GM18858 (cell line): Measurements from ENCODE around the gene CRYBG2.
"Not testable (repeated sequence)": the region's sequence is repeated elsewhere in the genome, so short reads cannot be mapped to it uniquely, and the experiment has no call there.

Experiments
- ATAC-seq: cut with Tn5 transposase; IDR thresholded peaks from one replicate; pipeline ENCODE4 v1.9.1; 2021; ENCODE audit not compliant: unreplicated experiment

The CRYBG2 gene

DNA sequence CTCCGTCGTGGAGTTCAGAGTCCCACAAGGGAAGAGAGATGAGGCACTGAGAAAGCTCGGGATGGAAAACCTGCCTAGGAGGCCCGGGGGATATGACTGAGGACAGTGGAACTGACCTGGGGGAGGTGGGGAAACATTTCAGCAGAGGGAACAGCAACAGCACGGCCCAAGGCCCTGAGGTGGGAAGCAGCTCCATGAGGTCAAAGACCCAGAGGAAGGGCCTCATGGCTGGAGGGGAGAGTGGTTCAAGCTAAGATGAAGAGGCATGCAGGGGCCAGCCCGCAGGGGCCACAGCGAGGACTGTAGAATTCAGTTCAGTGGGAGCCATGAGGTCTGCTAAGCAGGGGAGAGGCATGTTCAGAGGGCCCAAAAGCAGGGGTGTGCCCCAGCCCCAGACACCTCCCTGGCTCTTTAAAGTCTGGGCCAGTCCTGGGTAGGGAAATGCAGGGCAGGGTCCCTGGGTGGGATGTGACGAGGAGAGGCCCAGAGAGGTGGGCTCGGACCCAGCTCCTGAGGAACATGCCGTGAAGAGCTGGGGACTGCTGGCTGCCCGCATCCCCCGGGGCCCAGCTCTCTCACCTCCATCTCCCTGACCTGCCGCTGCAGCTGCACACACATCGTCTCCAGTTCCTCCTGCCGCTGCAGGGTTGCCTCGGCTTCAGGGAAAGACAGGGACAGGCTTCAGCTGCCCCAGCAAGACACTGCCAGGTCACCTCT is 57.4 kb downstream of the CRYBG2 start:
- no peak for ATAC-seq

DNA sequence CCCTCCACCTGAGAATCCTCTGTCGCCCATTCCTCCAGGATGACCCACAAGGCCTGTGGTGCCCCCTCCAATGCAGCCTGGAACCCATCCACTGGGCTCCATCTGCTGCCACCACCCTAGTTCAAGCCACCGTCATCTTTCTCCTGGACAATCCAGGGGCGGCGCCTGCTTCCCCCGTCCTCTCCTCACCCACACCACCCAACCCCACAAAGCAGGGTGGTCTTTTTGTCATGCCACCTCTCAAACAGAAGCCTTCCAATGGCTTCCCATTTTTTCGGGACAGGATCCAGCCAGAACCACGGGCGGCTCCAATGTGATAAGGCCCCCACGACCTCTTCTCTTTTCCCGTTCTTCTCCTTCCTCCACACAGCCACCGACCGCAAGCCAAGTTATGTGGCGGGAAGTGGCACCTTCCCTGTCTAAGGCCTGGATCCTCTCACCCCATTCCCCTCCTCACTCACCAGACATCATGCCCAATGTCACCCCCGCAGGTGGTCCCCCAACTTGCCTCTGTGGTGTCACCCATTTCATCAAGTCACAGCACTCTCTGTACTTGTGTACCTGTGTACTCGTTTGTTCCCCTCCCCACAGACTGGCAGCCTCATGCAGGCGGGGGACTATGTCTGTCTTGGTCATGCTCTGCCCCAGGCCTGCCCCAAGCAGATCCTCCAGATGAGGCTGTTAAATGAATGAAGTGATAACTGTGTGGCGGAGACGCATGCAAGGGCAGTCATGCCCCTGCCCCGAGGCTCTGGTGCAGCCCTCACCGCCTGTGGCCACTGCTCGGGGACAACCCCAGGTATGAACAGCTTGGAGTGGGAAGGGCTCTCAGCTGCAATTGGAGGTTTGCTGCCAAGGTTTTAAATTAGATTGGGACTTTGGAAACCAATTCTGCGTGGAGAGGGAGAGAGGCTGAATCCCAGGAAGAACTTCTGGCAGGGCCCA is 58.5 kb downstream of the CRYBG2 start:
- no peak for ATAC-seq

DNA sequence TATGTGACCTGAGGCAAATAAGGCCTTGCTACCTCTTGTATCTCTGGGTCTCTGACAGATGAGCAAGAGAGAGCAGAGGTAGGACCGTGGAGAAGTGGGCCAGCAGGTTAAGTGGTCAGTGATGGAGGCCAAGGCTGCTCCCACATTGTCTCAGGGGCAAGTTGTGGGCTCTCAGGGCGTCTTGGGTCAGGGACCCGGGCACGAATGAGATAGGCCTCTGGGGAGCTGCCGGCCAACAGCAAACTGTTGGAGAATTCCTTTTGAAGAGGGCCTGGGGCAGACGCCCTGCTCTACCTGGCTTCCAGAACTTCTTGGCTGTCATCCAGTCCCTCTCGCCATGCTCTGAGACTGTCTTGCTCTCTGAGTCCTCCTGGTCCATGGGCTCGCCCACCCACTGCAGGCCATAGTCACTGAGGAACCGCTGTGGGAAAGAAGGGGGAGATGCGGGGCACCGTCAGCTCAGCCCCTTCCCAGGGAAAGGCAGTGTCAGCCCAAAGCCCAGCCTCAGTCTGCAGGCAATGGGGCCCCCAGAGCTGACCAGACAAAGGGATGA is 59.9 kb downstream of the CRYBG2 start:
- no peak for ATAC-seq

DNA sequence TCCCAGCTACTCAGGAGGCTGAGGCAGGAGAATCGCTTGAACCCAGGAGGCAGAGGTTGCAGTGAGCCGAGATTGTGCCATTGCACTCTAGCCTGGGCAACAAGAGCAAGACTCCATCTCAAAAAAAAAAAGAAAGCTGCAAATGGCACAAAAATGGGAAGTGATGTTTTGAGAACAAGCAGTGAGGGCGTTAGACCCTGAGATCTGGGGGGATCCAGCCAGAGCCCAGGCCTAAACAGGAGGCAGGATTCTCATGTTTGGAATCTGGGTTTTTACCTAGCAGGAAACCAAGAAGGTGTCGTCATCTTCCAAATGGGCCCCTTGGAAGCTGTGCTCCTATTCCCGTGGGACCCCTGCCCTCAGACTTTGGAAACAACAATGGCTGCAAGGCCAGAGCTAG is 61.2 kb downstream of the CRYBG2 start:
- not testable (repeated sequence) for ATAC-seq

DNA sequence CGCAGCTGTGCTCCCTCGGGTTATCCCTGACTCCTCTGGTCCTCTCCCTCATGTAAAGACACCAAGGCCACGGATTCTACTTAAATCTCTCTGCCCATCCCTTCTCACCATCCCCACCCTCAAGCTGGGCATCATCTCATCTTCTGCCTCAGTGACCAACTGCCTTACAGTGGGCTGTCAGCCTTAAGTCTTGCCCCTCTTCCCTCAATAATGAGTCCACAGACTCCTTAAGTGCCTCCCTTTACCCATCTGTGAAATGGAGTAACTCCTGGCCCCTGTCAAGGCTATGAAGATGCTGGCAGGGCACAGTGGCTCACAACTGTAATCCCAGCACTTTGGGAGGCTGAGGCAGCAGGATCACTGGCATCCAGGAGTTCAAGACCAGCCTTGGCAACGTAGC is 62.0 kb downstream of the CRYBG2 start:
- no peak for ATAC-seq

DNA sequence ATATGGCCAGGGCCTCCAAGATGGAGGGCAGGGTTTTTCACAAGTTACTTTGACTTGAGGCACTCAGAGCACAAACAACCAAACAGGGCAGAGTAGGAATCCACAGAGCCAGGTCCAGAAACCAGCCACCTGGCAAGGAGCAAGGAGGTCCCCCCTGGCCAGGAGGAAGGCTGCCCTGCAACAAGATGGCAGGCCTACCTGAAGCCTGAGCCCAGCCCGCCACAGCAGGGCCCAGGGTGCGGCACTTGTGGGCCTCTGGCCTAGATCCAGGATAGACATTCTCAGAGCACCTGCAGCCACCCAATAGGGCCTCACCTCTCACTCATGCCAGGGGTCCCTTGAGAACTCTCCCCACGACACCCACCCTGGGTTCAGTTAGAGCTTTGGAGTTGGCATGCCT is 62.5 kb downstream of the CRYBG2 start:
- ATAC-seq = no peak

DNA sequence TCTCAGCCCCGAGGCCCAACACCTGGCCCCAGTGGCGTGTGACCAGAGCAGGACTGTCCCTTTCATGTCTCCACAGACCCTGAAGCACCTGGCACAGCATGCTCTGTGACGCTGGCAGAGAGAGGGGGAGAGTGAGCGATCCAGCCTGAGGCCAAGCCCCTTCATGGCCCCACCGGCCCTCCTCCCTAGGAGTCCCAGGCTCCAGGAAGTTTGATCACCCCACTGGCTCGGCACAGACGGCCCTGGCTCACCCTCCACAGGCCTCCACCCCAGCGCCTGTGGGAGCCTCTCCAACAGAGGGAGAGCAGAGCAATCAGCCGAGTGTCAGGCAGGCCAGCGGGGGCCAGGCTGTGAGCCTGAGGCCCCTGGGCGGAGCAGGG is 63.1 kb downstream of the CRYBG2 start:
- no peak for ATAC-seq

DNA sequence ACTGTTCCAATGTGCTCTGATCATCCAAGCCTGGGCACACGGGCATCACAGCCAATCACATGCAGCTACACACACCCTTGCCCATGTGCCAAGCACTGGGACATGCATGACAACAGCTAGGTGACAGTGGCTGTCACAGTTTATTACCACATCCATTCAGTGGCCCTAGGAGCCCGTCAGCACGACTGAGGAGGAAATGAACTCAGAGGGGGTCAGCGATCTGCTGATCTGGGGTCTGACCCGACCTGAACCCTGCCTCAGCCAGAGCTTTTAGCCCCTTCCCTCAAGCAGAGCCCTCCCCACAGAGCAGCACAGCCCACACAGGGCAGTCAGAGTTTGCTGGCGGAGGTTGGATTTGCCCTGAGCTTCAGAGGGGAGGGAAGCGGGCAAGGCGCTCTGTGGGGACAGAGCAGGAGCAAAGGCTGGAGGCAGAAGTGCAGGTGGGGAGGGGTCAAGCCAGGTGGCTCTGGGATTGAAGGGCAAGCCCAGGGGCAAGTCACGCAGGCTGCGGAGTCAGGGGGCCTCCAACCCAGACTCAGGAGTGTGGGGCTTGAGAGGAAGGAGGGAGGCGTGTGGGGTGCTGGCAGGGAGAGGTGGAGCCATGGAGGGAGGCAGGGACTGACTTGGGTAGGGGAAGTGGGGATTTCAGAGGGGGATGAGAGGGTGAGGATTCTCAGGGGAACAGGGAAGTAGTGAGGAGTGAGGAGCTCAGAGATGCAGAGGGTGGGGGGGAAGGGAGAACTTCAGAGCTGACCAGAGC is 63.6 kb downstream of the CRYBG2 start:
- no peak for ATAC-seq

DNA sequence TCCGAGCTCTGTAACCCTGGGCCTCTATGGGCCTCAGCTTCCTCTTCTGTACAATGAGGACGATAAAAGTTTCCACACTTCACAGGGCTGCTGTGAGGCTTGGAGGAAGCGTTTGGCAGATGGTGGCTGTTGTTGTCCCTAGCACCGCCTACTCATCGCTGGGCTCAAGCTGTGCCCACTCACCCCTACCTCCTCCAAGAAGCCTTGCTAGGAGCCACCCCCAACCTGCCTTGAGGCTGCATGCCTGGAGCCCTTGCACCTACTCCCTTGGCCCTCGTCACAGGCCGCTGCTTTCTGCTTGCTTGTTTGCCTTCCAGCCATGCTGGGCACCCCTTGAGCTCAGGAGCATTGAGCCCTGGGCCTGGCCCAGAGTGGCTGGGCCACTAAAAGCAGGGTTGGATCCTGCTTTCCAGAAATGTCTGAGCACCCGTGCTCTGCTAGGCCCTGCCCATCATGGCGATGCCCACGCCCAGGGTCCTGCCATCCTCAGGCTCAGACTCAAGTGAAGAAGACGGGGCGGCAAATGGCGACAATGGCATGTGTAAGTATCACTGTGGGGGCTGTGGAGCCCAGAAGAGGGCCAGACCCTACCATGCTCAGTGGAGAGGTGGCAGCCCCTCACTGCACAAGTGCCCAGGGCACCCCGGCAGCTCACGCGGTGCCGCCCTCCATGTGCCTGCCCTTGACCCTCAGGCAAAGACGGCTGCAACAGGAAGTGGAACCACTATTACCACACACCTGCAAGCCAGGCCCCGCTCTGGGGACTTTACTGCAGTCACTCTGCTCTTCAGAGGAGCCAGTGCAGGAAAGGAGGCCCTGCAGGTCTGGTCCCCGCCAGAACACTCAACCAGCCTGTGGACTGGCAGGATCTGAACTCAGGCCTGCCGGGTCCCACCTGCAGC is 64.5 kb downstream of the CRYBG2 start:
- ATAC-seq = no peak

DNA sequence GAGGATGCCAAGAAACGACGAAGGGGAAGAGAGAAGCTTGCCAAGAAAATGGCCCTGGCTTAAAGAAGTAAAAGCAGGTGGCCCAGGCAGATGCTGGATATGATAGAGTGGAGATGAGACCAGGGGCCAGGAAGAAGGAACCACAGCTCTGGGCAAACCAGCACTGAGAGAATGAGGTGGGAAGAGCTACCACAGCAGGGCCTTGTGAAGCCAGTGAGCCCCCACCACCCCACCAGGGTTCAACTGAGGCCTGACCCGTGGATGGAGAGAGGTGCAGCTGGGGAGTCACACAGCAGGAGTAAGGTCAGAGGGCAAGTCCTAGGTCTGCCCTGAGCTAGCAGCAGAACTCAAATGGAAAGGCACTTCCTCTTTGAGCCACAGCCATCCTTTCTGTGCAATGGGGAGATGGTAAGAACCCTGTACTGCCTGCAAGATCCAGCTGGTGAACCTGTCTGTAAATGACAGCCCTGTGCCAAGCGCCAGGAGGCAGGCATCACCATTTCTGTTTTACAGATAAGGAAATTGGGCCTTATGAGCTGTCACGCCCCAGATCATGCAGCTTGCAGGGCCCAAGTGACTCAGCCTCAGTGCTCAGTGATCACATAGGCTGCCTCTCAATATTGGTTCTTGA is 65.5 kb downstream of the CRYBG2 start:
- no peak for ATAC-seq

DNA sequence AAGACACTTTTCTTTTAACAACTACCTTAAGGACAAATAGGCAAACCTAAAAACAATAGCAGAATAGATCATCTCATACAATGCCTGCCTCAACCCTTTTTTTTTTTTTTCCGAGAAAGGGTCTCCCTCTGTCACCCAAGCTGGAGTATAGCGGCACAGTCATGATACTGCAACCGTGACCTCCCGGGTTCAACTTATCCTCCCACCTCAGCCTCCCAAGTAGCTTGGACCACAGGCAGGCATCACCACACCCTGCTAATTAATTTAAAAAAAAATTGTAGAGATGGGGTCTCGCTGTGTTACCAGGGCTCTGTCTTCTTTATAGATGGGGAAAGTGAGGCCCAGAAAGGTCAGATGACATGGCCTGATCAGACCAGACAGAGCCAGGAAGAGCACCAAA is 66.1 kb downstream of the CRYBG2 start:
- ATAC-seq = no peak

DNA sequence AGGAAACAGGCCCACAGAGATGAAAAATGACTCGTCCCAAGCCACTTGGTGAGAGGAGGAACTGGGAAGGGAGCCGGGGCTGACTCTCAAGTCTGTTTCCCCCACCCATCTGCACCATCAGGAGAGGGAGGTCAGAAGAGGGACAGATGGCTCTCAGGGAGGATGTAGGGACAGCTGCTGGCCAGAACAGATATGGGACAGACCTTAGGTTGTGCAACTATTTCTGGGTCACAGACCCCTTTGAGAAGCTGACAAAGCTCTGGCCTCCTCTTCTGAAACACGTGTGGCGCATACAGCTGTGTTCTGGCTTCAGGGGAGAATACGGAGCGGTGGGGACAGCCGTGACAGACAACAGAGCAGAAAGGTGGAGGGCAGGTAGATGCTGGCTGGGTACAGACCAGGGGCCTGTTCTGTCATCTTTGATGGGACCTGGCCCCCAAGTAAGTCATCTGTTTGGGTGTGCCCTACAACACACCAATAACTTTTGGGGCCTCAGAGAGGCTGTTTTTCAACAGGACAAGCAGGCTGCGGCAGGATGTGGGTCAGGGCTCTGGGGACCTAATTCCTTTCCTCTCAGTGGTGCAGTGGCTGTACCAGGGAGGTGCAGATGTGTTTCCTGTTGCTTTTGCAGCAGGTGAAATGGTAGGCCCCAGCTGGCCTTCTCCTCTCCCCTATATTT is 66.8 kb downstream of the CRYBG2 start:
- ATAC-seq = no peak

DNA sequence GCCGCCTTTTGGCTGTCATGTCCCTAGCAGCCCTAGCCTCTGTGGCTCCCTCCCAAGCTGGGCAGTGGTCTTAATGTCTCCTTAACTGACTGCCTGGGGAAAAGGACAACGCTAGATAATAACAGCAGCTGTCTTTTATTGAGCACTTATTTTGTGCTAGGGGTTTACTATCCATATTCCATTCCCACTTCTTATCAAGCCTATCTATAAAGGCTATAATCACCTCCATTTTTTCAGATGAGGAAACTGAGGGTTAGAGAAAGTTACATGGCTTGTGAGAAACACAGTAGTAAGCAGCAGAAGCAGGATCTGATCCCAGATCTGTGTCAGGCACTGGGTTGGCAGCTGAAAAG is 67.9 kb downstream of the CRYBG2 start:
- ATAC-seq = no peak

DNA sequence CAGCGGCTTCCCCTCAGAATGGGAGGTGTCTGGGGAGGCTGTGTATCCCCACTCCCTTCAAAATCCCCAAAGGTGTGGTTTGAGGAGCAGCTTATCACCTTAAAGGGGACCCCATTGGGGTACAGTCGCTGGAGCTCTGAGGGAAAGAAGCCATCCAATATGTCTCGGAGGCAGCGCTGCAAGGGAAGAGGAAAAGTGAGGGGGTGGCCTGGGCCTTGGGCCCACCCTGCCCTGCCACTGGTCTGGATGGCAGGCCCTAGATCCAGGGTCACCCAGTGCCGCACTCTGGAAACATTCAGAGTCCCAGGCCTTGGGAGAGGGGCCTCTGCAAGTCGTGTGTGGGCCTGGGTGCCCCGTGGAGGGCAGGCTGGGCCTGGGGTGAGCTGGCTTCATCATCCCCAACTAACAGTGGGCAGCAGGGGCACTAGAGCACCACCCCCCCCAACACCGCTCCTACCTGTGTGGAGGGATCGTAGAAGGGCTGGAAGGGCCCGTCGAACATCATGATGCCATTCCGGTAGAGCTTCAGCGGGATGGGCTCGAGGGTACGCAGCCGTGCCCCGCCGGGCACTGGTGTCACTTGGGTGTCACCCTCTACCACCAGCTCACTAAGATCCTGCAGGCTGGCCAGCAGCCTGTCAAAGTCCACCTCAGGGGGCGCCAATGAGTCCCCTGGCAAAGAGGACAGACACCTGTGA is 68.4 kb downstream of the CRYBG2 start:
- no peak for ATAC-seq

DNA sequence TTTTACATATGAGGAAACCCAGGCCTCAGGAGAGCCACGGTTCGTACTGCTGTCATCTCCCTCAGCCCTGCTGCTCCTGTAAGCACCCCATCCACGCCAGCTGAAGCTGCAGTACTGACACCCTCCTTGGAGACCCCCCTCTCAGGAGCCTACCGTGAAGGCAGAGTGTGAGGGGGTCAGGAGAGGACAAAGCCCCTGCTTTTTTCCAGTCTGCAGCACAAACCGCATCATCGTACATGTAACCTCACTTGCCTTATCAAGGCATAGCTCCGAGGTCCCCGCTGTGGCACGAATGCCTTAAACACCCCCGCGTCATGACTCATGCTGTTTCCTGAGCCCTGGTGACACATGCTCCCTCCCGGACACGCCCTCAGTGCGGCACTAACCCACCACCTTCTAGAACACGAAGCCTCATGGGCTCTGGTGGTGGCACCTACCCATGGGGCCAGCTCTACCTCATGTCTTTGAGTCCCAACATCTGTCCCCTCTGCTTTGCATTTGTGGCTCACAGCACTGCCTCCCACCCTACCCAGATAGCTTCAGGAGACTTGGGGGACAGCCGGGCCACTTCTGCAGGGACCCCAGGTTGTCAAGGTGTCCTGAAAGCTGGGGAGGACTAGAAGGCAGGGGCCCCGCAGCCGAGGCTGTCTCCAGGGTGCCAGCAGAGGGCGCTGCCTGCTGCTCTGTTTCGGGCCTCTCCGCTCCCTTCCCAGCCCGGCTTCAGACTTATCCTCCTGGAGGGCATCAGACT is 69.2 kb downstream of the CRYBG2 start:
- ATAC-seq = no peak

DNA sequence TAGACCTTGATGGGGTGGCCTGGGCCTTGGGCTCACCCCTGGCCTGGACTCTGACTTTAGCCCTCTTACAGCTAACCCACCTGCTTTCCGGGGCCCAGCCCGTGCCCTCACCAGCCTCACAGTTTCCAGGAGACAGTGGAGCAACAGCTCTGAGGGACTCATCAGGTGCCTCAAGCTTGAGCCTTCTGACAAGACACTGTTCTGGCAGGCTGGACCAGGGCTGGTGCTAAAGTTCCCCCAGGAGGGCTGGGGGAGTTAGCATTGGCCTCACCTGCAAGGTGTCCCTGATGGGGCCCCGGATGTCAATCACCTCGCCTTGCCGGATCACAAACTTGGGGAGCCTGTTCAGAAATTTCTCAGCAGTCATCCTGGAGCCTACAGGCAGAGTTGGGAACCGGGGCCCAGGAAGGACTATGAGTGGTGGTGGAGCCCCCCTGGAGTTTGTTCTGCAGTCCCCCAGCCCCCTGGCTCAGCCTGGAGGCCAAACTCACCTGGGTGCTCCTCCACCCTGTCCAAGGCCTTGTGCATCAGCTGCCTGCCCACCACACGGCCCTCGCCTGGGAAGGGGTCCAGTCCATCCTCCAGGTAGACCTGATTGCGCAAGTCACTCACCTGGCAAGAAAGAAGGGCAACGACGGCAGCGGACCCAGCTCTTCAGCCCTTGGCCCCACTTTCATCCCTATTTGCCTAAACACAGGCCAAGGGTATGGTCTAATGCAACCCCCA is 69.9 kb downstream of the CRYBG2 start:
- no peak for ATAC-seq

DNA sequence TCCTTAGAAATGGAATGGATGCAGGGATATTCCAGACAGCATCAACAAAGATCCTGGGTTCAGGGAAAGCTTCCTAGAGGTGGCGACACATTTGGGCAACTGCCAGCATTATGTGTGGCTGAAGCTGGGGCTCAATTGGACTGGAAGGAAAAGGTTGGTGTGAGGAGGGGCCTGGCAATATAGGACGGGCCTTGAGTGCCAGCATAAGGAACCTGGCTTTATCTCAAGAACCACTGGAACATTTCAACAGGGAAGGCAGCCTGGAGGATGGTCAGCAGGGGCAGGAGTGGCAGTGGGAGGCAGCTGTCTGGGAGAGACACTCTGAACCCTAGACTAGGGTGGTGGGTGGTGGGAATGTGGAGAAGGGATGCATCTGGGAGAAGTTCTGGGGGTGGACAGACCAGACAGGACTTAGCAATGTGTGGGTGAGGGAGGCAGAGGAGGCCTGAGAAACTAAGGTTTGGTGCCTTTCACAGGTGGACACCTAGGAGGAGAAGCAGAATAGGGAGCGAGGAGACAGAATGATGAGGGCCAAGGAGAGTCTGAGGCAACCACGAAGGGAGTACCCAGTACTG is 70.6 kb downstream of the CRYBG2 start:
- ATAC-seq = no peak
